H9 (cell line): Measurements from ENCODE around the gene SCRN1. TPM values are rescaled to one million over a fixed set of nuclear protein-coding genes. Genes with fewer than 3 reads are reported as not detected.

Source experiments
- DNase-seq: peaks from one replicate; pipeline ENCODE4 v3.0.0-alpha.2; 2017
- H2AFZ ChIP-seq: one replicate; pipeline ENCODE4 v1.6.1; 2013; ENCODE audit warnings: mild to moderate bottlenecking, low read length, control low read depth, moderate library complexity
- H2AK5ac ChIP-seq: 2 replicates; pipeline ENCODE4 v1.6.1; 2013; ENCODE audit warnings: low read length, control low read depth, mixed read lengths; ENCODE audit not compliant: insufficient read length
- H2BK120ac ChIP-seq: one replicate; pipeline ENCODE4 v1.6.1; 2013; ENCODE audit warnings: low read depth, mild to moderate bottlenecking, low read length, control low read depth, inconsistent platforms; ENCODE audit not compliant: poor library complexity, severe bottlenecking
- H2BK12ac ChIP-seq: 2 replicates; pipeline ENCODE4 v1.6.1; 2013; ENCODE audit warnings: low read length, control low read depth, mixed read lengths, low read depth; ENCODE audit not compliant: insufficient read length
- H2BK15ac ChIP-seq: 2 replicates; pipeline ENCODE4 v1.6.1; 2013; ENCODE audit warnings: low read depth, low read length, control low read depth
- H2BK20ac ChIP-seq: one replicate; pipeline ENCODE4 v1.6.1; 2013; ENCODE audit warnings: low read depth, mild to moderate bottlenecking, low read length, control low read depth, inconsistent platforms; ENCODE audit not compliant: poor library complexity, severe bottlenecking
- H2BK5ac ChIP-seq: 2 replicates; pipeline ENCODE4 v1.6.1; 2013; ENCODE audit warnings: low read length, control low read depth, mixed read lengths; ENCODE audit not compliant: insufficient read length
- H3K14ac ChIP-seq: 2 replicates; pipeline ENCODE4 v1.6.1; 2013; ENCODE audit warnings: low read length, control low read depth; ENCODE audit not compliant: insufficient read depth
- H3K18ac ChIP-seq: 2 replicates; pipeline ENCODE4 v1.6.1; 2013; ENCODE audit warnings: low read depth, mild to moderate bottlenecking, mixed read lengths, low read length, control low read depth; ENCODE audit not compliant: insufficient read length
- H3K23ac ChIP-seq: 2 replicates; pipeline ENCODE4 v1.6.1; 2013; ENCODE audit warnings: low read length, control low read depth, mixed read lengths, low read depth; ENCODE audit not compliant: insufficient read length
- H3K23me2 ChIP-seq: 2 replicates; pipeline ENCODE4 v1.6.1; 2013; ENCODE audit warnings: low read depth, mild to moderate bottlenecking, mixed read lengths, low read length, control low read depth; ENCODE audit not compliant: insufficient read length, poor library complexity, severe bottlenecking
- H3K27ac ChIP-seq: 2 replicates; pipeline ENCODE4 v1.5.1; 2013; ENCODE audit warnings: low read length, control low read depth, mixed read lengths, low read depth; ENCODE audit not compliant: insufficient read length
- H3K27me3 ChIP-seq: 2 replicates; pipeline ENCODE4 v1.6.1; 2013; ENCODE audit warnings: low read length, control low read depth, inconsistent platforms; ENCODE audit not compliant: insufficient read depth
- H3K4ac ChIP-seq: 2 replicates; pipeline ENCODE4 v1.6.1; 2013; ENCODE audit warnings: low read depth, mild to moderate bottlenecking, control low read depth, inconsistent platforms, low read length, moderate library complexity
- H3K4me1 ChIP-seq: 2 replicates; pipeline ENCODE4 v1.6.1; 2013; ENCODE audit warnings: low read length, control low read depth, inconsistent platforms; ENCODE audit not compliant: insufficient read depth
- H3K4me2 ChIP-seq: 2 replicates; pipeline ENCODE4 v1.6.1; 2013; ENCODE audit warnings: low read length, control low read depth, mixed read lengths; ENCODE audit not compliant: insufficient read length, insufficient read depth
- H3K56ac ChIP-seq: 2 replicates; pipeline ENCODE4 v1.6.1; 2013; ENCODE audit warnings: low read depth, mild to moderate bottlenecking, mixed read lengths, low read length, control low read depth; ENCODE audit not compliant: insufficient read length
- H3K79me1 ChIP-seq: 2 replicates; pipeline ENCODE4 v1.6.1; 2013; ENCODE audit warnings: low read depth, mild to moderate bottlenecking, moderate library complexity, low read length, control low read depth, inconsistent platforms; ENCODE audit not compliant: insufficient read depth, poor library complexity, severe bottlenecking
- H3K79me2 ChIP-seq: 2 replicates; pipeline ENCODE4 v1.6.1; 2013; ENCODE audit warnings: low read length, control low read depth, inconsistent platforms; ENCODE audit not compliant: insufficient read depth
- H3K9ac ChIP-seq: 2 replicates; pipeline ENCODE4 v1.6.1; 2013; ENCODE audit warnings: low read length, control low read depth, mixed read lengths; ENCODE audit not compliant: insufficient read length; ENCODE audit errors: extremely low read depth
- H3K9me3 ChIP-seq: one replicate; pipeline ENCODE4 v1.6.1; 2013; ENCODE audit warnings: low read depth, low read length, inconsistent platforms; ENCODE audit not compliant: control insufficient read depth
- H3T11ph ChIP-seq: one replicate; pipeline ENCODE4 v1.6.1; 2013; ENCODE audit warnings: mild to moderate bottlenecking, low read length, control low read depth, inconsistent platforms
- H4K20me1 ChIP-seq: one replicate; pipeline ENCODE4 v1.6.1; 2013; ENCODE audit not compliant: control insufficient read depth, insufficient read length, insufficient read depth
- H4K5ac ChIP-seq: 2 replicates; pipeline ENCODE4 v1.6.1; 2013; ENCODE audit warnings: low read depth, mild to moderate bottlenecking, mixed read lengths, low read length, control low read depth; ENCODE audit not compliant: insufficient read length
- H4K8ac ChIP-seq: replicated peaks from 2 replicates; pipeline ENCODE4 v1.6.1; 2013; ENCODE audit warnings: low read length, control low read depth, mixed read lengths, low read depth; ENCODE audit not compliant: insufficient read length
- H4K91ac ChIP-seq: 2 replicates; pipeline ENCODE4 v1.6.1; 2013; ENCODE audit warnings: low read depth, mild to moderate bottlenecking, moderate library complexity, mixed read lengths, low read length, control low read depth; ENCODE audit not compliant: insufficient read length
- H3K27ac Mint-ChIP-seq, 3 experiments: 2 replicates in 2 of 3; 3 replicates in 1 of 3; pipeline ENCODE4 v1.8.0; 2020 to 2021; ENCODE audit warnings: mixed read lengths in 3 of 3, mild to moderate bottlenecking in 1 of 3, moderate library complexity in 1 of 3
- H3K27me3 Mint-ChIP-seq: 2 replicates; pipeline ENCODE4 v1.8.0; 2021; ENCODE audit warnings: low read depth, mild to moderate bottlenecking, moderate library complexity, mixed read lengths
- H3K36me3 Mint-ChIP-seq, 3 experiments: 2 replicates in 2 of 3; 3 replicates in 1 of 3; pipeline ENCODE4 v1.8.0; 2020 to 2021; ENCODE audit warnings: low read depth in 3 of 3, mixed read lengths in 3 of 3; ENCODE audit not compliant: insufficient read depth in 1 of 3
- H3K4me1 Mint-ChIP-seq, 2 experiments: 2 replicates each; pipeline ENCODE4 v1.8.0; 2020; ENCODE audit warnings: mixed read lengths in 2 of 2
- H3K4me3 Mint-ChIP-seq, 2 experiments: 2 replicates in 1 of 2; 3 replicates in 1 of 2; pipeline ENCODE4 v1.8.0; 2020 to 2021; ENCODE audit warnings: mild to moderate bottlenecking in 2 of 2, mixed read lengths in 2 of 2, moderate library complexity in 1 of 2
- H3K9me3 Mint-ChIP-seq, 2 experiments: 2 replicates in 1 of 2; 3 replicates in 1 of 2; pipeline ENCODE4 v1.8.0; 2020; ENCODE audit warnings: mild to moderate bottlenecking in 2 of 2, mixed read lengths in 2 of 2, moderate library complexity in 1 of 2
- WGBS: extraction: QIAGEN DNeasy Blood & Tissue Kit; methylation state at CpG from one replicate; pipeline ENCODE4 v1.1.7; 2013; ENCODE audit warnings: missing lambda C conversion rate, low lambda C conversion rate, mixed read lengths; ENCODE audit not compliant: insufficient read length; ENCODE audit errors: extremely low coverage; 5-methylcytosine and 5-hydroxymethylcytosine counted together
- total RNA-seq: library from RNA; stranded (reverse); gene quantifications from 2 replicates; pipeline ENCODE4 v1.2.1, GENCODE V29; 2021
- TF ChIP-seq, protein P1 (sequence below): fragments of 200-600 bp; sonication (generic); conservative IDR thresholded peaks from 3 replicates; pipeline ENCODE4 v1.8.0; 2021; ENCODE audit warnings: antibody characterized with exemption, mild to moderate bottlenecking

The SCRN1 gene
- total RNA-seq, 1 experiment from 2014 or later: 101 TPM

DNA sequence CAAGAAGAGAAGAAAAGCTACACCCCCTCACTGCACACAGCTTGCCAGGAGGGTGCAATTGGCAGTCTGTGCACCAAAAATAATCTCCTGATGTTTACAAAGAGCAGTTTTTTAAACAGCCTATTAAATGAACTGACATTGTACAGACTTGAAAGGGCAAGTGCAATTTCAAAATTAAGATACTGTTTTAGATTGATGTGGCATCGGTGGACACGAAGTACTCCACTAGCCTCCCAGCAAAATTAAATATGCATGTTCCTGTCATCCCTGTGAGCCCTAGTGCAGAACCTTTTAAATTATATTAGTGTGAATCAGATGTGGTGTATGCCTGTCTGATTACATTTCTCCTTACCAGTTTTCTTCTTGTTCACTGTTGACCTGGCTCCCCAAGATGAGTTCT lies 95.3 kb downstream of the SCRN1 start:
- no peaks in the 10 kb centered on the region for H3K27me3 ChIP-seq
- H3K79me2 ChIP-seq: no peaks in the 10 kb centered on the region
- no peak overlapping the region for H3K4ac ChIP-seq
- no peak overlapping the region for H3K4me3 Mint-ChIP-seq
- H3K23me2 ChIP-seq: no peaks in the 10 kb centered on the region
- no peaks in the 10 kb centered on the region for H3K4me1 Mint-ChIP-seq
- no peaks in the 10 kb centered on the region for H4K20me1 ChIP-seq
- no peak overlapping the region for H4K91ac ChIP-seq
- H3K36me3 Mint-ChIP-seq: peaks cover 22 to 51% (median 28%) of the 10 kb centered on the region in 3 experiments
- TF ChIP-seq, protein P1, sequence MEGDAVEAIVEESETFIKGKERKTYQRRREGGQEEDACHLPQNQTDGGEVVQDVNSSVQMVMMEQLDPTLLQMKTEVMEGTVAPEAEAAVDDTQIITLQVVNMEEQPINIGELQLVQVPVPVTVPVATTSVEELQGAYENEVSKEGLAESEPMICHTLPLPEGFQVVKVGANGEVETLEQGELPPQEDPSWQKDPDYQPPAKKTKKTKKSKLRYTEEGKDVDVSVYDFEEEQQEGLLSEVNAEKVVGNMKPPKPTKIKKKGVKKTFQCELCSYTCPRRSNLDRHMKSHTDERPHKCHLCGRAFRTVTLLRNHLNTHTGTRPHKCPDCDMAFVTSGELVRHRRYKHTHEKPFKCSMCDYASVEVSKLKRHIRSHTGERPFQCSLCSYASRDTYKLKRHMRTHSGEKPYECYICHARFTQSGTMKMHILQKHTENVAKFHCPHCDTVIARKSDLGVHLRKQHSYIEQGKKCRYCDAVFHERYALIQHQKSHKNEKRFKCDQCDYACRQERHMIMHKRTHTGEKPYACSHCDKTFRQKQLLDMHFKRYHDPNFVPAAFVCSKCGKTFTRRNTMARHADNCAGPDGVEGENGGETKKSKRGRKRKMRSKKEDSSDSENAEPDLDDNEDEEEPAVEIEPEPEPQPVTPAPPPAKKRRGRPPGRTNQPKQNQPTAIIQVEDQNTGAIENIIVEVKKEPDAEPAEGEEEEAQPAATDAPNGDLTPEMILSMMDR: no peak
- no peak overlapping the region for H3K14ac ChIP-seq
- no peaks in the 10 kb centered on the region for H3K4me1 ChIP-seq
- no peak overlapping the region for H2AK5ac ChIP-seq
- no peak overlapping the region for H3T11ph ChIP-seq
- H3K18ac ChIP-seq: no peak overlapping the region
- no peaks in the 10 kb centered on the region for H3K27me3 Mint-ChIP-seq
- H3K9me3 Mint-ChIP-seq: peaks cover 8 to 18% of the 10 kb centered on the region in 2 experiments
- H3K56ac ChIP-seq: no peak overlapping the region
- WGBS: no CpG with 5 or more reads among the region's 2 CpGs
- no peak overlapping the region for H3K27ac ChIP-seq
- H2BK120ac ChIP-seq: no peak overlapping the region
- no peak overlapping the region for H3K4me2 ChIP-seq
- no peak overlapping the region for H3K23ac ChIP-seq
- H2AFZ ChIP-seq: no peak overlapping the region
- H2BK15ac ChIP-seq: no peak overlapping the region
- H3K9ac ChIP-seq: no peak overlapping the region
- no peak overlapping the region for H2BK20ac ChIP-seq
- no peak overlapping the region for H2BK12ac ChIP-seq
- H3K27ac Mint-ChIP-seq: no peak overlapping the region
- no peak overlapping the region for H4K5ac ChIP-seq
- no peaks in the 10 kb centered on the region for H3K9me3 ChIP-seq
- no peak overlapping the region for H2BK5ac ChIP-seq
- no peak for DNase-seq
- H4K8ac ChIP-seq: no peak overlapping the region
- no peaks in the 10 kb centered on the region for H3K79me1 ChIP-seq
